T follicular helper cell (primary cell): ENCODE measurements around the gene ALAS2.
"Not testable (repeated sequence)": the region's sequence is repeated elsewhere in the genome, so short reads cannot be mapped to it uniquely, and the experiment has no call there.

Experiments
- DNase-seq: peaks from one replicate; pipeline ENCODE4 v3.0.0-alpha.2; 2020; ENCODE audit warnings: low read depth
- total RNA-seq, 2 experiments: gene quantifications; one replicate each; lab custom pipeline; 2026; lab: John Stamatoyannopoulos, UW

Gene ALAS2, protein sequence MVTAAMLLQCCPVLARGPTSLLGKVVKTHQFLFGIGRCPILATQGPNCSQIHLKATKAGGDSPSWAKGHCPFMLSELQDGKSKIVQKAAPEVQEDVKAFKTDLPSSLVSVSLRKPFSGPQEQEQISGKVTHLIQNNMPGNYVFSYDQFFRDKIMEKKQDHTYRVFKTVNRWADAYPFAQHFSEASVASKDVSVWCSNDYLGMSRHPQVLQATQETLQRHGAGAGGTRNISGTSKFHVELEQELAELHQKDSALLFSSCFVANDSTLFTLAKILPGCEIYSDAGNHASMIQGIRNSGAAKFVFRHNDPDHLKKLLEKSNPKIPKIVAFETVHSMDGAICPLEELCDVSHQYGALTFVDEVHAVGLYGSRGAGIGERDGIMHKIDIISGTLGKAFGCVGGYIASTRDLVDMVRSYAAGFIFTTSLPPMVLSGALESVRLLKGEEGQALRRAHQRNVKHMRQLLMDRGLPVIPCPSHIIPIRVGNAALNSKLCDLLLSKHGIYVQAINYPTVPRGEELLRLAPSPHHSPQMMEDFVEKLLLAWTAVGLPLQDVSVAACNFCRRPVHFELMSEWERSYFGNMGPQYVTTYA
- 0 reads per million in 2 experiments for total RNA-seq

DNA sequence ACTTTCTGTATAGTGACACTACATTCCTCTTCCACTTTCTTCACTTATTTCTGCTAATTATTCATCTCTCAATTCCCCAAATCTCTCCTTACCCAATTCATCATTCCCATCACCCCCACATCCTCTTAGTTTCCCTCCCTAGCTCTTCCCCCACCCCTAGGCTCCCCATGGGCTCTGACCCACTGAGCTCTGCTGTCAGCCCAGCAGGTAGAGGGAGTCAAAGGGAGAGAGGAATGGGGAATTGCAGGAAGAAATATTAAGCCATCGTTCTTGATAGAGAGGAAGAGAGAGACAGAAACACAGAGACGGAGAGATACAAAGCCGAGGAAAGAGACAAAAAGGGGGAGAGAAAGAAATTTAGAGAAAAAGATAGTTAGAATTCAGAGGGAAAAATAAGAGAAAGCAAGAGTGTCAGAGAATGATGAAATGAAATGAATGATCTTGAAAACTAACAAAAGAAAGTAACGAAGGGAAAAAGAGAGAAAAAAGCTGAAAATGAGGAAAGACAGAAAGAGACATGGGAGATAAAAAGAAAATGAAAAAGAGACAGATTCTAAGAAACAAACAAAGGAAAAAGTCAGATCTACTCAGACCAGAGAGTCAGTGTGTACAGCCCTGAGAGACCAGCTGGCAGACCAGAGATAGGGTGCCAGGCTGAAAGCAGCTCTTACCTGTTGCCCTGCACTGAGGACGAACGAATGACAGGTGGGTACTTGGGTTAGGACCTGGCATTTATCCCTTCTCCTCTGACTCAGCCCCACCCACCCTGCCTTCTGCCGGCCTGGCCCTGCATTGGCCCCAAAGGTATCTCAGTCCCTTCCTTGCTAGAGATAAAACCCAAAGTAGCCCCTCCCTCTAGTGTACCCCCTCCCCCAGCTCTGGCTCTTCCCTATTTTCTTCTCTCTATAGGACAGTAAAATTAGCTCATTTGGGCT is at the start of gene ALAS2:
ALAS2 (minus strand) TSS at position 707 of the 935 bp plus-strand sequence. CDS start 4,977 bp downstream, outside the sequence.
- DNase-seq = no peak

DNA sequence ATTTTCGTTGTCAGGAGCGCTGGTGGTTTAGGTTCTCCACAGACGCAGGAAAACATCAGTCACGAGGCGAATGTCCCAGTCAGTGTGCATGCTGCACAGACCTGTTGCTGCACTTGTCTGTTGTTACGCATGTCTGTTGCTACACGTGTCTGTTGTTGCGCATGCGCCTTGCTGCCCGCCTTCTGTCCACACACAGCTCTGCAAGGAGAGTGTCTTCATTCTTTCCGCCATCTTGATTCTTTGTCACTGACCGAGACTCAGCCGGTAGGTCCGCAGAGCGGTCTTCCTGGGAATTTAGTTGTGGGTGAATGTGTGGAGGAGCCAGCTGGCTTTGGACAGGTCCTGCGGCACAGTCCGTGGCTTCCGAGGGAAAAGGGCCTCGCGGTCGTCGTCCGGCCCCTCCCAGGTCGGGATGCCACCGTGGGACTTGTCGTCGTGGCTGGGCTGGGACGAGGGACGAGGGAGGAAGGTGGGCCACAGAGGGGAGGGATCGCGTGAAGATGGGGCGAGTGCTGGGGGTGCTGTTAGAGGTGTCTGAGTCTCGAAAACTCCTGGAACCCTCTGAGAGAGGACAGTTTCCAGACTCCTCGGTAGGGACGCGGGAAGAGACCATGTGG is 44.2 kb upstream of the ALAS2 start, which contains the start of gene PAGE2B:
PAGE2B (plus strand) TSS at position 180 of the 617 bp plus-strand sequence. CDS start 1,012 bp downstream, outside the sequence.
- DNase-seq = no peak

DNA sequence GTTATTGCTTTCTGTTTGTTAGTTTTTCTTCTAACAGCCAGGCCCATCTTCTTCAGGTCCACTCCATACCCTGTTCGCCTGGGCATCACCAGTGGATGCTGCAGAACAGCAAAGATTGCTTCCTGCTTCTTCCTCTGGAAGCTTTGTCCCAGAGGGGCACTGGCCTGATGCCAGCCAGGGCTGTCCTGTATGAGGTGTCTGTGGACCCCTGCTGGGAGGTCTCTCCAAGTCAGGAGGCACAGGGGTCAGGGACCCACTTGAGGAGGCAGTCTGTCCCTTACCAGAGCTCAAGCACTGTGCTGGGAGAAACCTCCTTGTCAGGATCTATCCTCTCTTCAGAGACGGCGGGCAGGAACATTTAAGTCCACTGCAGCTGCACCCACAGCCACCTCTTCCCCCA is 41.5 kb upstream of the ALAS2 start:
- no peak for DNase-seq

DNA sequence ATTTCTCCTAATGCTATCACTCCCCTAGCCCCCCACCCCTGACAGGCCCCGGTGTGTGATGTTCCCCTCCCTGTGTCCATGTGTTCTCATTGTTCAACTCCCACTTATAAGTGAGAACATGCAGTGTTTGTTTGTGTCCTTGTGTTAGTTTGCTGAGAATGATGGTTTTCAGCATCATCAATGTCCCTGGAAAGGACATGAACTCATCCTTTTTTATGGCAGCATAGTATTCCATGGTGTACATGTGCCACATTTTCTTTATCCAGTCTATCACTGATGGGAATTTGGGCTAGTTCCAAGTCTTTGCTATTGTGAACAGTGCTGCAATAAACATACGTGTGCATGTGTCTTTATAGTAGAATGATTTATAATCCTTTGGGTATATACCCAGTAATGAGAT is 36.4 kb upstream of the ALAS2 start:
- not testable (repeated sequence) for DNase-seq

DNA sequence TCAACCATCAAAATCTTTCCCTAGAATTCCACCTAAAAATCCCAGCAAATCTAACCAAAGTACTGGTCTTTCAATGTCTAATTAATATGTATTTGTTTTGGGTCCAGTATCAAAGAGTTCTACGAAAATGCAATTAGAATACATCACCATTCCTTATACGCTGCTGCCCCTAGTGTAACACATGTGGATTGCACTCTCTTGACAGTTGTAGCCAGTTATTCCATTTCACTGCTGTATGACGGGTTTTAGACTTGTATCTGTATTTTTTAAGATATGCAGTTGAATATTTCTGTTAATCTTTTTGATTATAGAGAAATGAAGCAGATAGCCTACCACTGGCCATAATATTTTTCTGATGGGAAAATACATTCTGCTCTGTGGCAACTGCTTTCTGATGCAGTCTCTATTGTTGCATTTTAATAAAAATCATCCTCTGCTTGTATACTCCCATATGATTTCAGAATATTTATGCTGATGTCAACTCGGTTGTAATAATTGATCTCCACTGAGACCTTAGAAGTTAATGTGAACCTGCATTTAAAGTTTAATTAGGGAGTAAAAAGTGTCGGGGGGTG is 27.0 kb upstream of the ALAS2 start:
- DNase-seq = peak; percentile 16

DNA sequence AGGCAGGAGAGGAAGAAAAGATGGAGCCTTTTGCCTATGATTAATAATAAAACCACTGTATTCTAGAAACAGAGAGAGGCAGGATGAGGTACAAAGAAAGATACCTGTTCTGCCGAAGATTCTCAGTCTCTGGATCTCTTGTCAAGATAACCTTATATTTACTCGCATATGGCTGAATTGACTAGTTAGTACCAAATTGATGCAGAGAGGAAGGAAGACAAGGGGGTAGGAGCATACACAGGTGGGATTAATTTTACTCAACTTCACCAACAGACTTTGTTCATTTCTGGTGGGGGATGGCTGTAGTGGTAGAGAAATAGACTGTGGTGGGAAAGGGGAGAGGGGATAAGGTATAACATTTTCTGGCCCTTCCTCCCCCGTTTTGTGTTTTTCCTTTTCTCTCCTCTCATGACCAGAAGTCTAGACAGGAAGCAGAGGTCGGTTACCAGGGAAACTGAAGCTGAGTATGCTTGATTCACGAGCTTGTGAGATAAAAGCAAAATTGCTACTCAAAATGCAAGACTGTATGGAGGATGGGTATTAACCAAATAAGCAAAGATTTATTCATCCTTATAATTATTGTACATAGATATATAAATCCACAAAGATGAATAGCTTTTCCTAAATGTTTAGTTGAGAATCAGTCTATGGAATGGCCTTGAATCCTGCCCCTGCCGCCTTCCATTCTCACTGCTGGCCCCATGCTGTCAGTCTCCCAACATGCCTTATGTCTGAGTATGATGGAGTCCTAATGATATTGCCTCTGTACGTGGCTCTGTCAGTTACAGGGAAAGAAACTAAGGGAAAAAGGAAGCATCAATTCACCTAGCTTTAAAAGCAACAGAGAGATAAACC is 26.3 kb upstream of the ALAS2 start:
- DNase-seq = peak; percentile 34

DNA sequence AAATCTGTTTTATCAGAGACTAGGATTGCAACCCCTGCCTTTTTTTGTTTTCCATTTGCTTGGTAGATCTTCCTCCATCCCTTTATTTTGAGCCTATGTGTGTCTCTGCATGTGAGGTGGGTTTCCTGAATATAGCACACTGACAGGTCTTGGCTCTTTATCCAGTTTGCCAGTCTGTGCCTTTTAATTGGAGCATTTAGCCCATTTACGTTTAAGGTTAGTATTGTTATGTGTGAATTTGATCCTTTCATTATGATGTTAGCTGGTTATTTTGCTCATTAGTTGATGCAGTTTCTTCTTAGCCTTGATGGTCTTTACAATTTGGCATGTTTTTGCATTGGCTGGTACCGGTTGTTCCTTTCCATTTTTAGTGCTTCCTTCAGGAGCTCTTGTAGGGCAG is 19.8 kb upstream of the ALAS2 start:
- DNase-seq = not testable (repeated sequence)

DNA sequence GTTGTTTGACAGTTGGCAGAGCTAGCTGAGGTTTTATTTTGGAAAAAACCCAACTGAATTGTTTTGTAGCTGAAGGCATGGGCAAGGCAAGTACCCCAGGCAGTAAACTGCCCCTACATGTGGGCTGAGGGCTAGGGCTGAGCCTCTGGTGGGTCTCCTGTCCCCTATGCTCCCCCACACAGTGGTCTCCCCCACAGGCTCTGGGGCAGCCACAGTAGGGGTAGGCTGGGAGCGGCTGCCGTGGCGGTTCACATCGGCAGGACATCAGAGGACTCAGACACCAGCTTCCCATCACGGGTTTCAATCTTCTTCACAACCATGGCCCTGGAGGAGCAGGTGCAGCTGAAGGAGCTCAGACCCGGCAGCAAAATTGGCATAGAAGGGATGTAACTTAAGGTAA is 10.7 kb upstream of the ALAS2 start:
- DNase-seq = no peak

DNA sequence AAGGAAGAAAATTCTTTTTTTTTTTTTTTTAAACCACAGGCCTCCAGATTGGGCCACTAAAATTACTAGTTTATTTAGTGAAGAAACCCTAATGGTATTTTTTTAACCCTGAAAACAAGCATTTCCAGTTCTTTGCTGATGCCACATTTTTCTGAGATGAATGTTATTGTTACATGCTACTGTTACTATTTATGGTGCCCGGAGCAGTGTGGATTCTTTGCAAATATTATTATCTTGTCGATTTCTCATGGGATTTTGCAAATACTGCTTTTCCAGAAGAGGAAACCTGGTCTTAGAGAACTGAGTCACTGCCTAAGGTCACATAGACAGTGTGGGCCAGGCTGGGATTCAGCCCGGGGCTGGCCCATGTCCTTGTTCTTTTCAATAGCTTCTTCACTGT is 8.7 kb upstream of the ALAS2 start:
- DNase-seq = no peak

DNA sequence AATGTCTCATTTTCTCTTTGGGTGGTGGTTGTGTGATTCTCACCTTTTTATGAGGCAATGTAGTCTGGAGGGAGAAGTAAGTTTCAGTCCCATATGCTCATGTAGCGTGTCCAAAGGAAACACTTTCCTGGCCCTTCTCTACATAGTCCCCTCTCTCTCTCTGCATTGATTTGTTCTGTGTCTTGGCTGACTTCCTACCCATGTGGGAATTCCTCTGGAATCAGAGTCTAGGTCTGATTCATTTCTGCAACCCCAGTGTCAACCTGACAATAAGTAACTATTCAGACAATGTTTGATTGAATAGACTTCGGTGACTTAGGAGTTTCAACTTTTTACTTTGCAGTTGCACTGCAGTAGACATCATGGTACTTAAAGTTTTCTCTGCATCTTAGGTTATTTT is 2.7 kb upstream of the ALAS2 start:
- no peak for DNase-seq

DNA sequence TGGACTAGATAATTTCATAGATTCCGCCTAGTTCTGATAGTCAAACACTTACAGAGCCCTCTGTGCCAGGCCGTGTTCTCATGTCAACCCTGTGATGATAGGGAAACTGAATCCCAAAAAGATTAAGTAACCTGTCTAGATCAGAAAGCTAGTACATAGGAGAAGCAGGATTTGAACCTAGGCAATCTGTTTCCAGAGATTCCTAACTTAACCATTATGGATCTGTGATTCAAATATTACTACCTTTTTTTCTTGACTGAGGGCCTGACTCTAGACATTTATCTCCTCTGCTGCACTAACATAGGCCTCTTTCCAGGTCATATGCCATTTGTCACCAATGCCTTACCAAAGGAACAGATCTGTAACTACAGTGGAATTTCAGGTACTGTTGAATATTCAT is 1.5 kb downstream of the ALAS2 start:
- DNase-seq = no peak

DNA sequence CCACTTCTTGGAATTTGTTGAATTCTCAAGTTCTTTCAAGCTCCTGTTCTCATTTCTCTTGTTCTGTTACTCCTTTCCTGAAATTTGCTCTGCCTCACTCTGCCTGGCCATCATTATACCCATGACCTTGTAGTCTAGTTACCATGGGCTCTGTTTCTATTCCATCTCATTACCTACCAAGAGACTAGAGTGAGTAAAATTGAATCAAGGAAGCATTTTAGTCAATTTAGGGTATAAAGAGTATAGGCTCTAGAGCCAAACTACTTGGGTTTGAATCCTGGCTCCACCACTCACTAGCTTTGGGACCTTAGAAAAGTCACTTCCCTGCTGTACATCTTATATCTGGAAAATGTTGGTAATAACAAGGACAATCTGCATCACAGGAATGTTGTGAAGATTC is 2.2 kb downstream of the ALAS2 start:
- no peak for DNase-seq

DNA sequence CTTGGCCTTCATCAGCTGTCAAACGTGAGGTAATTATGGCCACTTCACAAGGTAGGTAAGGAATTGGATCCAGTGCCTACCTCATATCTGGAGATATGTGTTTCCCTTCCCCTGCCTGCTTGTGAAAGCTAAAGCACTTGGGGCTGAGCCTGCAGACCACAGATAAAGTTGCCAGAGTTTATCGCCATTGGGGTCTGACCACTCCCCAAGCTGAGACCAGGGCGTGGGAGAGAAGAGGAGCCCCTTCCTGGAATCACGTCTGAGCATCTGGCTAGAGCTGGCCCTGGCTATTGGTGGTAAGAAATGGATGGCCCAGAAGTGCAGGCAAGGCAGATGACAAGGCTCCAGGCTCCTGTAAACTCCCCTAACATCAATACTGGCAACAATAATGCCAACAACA is 2.7 kb downstream of the ALAS2 start:
- DNase-seq = no peak

DNA sequence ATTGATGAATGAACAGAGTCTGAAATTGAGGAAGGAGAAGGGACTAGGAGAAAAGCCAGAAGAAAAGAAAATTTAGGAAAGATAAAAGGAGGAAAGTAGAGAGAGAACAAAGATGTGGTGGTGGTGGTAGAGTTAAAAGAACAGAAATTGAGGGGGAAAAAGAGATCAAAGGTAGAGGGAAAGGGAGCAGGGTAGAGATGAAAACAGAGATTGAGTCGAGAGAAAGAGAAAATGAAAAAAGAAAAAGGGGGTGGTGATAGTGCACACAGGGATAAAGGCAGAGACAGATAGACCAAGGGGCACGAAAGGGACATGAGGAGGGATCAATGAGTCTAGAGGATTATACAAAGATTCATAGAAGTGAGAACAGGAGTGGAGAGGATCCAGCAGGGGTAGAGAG is 3.9 kb downstream of the ALAS2 start:
- no peak for DNase-seq

DNA sequence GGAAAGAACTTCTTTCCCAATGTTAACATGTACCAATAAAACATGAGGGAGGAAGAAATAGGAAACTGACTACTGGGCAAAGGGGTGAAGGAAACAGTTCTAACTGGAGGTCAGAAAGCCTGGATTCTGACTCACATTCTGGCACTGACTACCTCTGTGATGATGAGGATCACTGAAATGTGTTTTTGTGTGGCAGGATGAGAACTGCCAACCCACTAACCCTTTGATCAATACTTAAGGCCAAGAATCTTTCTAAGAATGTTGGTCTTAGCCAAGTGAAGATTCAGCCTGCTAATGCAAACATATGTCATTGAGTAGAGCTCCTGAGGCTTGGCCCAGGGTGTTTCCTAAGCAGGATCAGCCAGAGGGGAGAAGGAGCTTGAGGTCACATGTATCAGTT is 4.6 kb downstream of the ALAS2 start:
- DNase-seq = no peak

DNA sequence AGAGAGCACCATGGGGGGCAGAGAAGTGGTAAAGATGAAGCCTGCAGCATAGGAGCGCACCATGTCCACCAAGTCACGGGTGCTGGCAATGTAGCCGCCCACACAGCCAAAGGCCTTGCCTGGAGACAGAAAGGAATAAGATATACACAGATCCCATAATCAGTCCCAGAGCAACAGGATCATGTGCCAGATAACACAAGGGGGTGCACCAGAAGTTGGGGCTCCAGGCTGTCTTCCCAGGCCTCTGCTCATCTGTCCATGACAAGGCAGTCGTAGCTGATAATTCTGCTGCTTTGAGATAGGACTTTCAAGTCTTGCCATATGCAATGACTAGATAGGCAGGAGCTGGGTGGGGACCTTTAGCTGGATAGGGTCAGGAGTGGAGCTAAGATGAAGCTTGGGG is 15.9 kb downstream of the ALAS2 start:
- no peak for DNase-seq

DNA sequence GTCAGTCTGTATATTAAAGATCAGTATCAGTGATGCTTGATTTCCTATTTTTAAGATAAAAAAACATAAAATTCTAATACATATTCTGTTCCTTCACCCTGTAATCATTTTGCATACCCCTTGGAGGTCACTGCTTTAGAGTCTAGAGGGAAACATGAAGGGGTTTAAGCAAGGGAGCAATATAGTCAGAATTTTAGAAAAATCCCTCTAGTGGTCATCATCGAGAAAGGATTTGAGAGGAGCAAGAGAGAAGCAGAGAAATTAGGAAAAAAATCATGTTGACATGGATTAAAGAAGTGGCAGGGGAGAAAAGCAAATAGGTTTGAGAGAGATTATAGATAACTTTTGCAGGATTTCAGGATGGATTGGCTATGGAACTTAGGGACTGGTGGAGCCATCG is 19.5 kb downstream of the ALAS2 start:
- DNase-seq = no peak

DNA sequence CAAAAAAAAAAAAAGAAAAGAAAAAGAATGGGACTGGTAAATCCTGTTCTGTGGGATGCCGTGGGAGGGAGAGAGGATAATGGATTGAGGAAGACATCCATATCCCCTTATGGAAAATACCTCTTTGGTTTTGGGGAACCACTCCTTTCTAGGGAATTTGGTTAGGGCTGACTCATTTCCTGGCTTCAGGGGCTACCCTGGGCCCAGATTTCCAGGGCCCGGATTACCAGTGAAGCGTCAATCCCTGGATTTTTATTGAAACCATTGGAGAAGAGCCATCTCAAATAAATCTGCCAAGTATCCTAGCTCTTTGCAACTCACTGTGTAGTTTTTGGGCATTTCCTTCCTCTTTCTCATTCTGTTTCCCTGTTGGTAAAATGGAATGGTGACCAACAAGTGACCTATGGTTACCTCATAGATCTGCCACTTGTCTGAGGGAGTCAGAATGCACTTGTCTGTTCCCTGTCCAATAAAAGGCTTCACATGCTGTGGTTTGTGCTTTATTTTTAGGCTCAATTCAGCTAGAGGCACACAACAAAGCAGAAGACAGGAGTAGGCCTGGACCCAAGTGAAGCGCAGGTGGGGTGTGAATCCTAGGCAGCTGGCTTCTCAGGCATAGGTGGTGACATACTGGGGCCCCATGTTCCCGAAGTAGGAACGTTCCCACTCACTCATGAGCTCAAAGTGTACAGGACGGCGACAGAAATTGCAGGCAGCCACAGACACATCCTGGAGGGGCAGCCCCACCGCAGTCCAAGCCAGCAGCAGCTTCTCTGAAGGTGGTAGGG is 22.0 kb downstream of the ALAS2 start:
- no peak for DNase-seq

DNA sequence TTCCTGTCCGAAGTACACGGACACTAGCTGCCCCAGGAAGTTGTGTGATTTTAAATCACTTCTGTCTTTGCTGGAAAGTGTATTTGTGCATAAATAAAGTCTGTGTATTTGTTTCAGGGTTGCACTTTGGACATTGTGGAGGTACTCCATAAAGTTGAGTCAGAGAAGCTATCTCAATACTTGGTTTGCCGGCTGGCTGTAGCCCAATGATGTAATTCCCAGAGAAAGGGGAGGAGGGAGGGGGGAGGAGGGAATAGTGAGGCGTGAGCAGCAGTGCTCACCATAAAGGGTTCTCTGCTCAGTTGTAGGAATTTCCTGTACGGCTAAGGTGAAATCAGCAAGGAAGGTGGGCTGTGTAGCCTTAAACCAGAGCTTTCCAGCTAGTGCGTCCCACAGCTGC is 23.1 kb downstream of the ALAS2 start:
- no peak for DNase-seq
